M059J (cell line): ENCODE measurements around the gene CENPVL2. TPM values are rescaled to one million over a fixed set of nuclear protein-coding genes. Genes with fewer than 3 reads are reported as not detected.
A peak's percentile ranks its signal among the peaks of the same experiment; 100 is the strongest.
"Not testable (repeated sequence)": the region's sequence is repeated elsewhere in the genome, so short reads cannot be mapped to it uniquely, and the experiment has no call there.

Experiments used
- DNase-seq: peaks from one replicate; pipeline ENCODE4 v3.0.0-alpha.2; 2012; ENCODE audit warnings: low read depth
- total RNA-seq: library from RNA; depleted of rRNA; stranded (reverse); fragments of >200 nt; shearing (Covaris generic); gene quantifications from 2 replicates; pipeline ENCODE4 v1.2.3, GENCODE V29; 2014; rRNA removed

Gene CENPVL2
- not detected in 2 replicates for total RNA-seq

DNA sequence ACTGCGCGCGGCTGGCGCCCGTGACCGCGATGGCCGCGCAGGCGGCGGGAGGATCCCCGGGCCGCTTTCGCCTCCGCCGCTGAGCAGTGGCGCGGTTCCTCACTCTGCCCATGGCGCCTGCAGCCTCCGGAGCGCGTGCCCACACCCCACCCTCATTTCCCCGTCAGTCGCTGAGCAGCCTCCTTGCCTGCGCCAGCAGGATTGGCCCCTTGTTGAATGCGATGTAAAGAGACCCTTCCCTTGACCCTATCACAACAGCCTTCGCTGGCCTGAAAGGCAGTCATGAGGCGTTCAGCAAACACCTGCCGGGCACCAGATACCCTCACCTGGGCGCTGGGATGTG lies at the start of gene CENPVL2:
TSS of gene CENPVL2 (minus strand) at position 112 of the 343 bp plus-strand sequence. CDS start at position 112, 0 bp downstream.
- not testable (repeated sequence) for DNase-seq

DNA sequence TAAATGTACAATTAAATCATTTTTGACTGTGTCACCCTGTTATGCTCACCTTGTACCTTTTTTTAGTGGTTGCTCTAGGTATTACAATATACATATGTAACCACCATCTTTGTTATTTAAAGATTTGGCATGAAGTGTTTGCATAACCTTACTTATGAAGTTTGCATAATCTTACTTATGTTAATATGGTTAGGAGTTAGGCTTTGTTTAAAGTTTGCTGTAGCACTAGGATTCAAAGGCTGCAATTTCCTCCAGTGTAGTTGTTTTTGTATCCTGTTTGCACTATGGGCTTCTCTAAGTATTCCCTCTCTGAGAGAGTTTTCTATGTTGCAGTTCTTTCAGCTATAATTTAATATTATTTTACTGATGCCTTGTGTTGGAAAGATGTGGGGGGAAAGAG lies 45.6 kb upstream of the CENPVL2 start:
- DNase-seq: no peak

DNA sequence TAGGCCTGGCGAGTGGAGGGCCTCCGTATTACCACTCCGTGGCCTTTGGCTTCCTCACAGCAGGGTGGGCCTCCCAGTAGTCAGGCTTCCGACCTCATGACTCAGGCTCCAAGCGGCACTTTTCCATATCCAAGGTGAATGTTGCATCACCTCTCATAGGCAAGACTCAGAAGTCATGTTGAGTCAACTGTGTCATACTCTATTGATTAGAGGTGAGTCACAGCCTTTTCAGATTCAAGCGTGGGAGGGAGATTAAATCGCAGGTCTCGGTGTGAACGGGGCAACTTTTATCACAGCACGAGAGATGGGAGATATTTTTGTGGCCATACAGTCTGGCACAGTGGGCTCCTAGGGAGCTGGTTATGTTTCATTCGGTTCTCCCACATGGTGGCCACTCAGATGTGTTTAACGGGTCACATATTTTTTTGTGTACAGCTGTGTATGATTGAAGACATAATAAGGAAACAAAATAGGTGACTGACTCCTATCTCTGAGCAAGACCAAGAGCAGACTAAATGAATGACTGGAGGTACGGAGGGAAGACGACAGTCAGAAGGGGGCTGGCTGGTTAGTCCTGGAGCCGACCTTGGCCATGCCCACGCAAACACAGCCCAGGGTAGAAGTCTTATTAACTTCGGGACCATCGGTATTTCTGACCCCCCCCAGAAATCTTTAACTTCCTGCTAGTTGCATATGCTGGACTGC lies 30.5 kb upstream of the CENPVL2 start:
- DNase-seq: not testable (repeated sequence)

DNA sequence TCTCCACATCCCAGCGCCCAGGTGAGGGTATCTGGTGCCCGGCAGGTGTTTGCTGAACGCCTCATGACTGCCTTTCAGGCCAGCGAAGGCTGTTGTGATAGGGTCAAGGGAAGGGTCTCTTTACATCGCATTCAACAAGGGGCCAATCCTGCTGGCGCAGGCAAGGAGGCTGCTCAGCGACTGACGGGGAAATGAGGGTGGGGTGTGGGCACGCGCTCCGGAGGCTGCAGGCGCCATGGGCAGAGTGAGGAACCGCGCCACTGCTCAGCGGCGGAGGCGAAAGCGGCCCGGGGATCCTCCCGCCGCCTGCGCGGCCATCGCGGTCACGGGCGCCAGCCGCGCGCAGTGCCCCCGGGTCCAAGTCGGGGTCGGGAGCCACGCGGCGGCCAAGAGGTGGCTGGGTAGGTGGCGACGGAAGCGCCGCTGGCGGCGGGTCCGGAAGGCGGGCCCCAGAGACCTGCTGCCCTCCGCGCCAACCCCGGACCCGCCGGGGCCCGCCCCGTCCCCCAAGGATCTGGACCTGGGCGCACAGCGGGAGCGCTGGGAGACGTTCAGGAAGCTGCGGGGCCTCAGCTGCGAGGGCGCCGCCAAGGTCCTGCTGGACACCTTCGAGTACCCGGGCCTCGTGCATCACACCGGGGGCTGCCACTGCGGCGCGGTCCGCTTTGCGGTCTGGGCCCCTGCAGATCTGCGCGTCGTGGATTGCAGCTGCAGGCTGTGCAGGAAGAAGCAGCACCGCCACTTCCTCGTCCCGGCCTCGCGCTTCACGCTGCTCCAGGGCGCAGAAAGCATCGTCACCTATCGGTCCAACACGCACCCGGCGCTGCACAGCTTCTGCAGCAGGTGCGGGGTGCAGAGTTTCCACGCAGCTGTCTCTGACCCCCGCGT lies 27.9 kb upstream of the CENPVL2 start, which contains the start of gene CENPVL1:
TSS of gene CENPVL1 (plus strand) at position 236 of the 888 bp plus-strand sequence. CDS start at position 236, 0 bp downstream.
- DNase-seq: not testable (repeated sequence)

DNA sequence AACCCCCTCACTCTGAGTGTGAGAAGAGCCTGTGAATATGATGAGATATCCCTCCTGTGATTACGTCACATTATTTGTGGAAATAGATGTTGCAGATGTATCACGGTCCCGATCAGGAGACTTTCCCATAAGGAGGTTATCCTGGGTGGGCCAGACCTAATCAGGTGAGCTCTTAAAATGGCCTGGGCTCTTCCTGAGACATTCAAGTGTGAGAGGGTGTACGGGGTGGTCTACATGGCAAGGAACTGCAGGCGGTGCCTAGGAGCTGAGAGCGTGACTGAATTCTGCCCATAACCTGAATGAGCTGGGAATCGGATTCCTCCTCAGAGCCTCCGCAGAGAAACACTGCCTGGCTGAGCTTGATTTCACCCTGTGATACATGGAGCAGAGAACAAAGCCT lies 14.8 kb upstream of the CENPVL2 start:
- DNase-seq: no peak

DNA sequence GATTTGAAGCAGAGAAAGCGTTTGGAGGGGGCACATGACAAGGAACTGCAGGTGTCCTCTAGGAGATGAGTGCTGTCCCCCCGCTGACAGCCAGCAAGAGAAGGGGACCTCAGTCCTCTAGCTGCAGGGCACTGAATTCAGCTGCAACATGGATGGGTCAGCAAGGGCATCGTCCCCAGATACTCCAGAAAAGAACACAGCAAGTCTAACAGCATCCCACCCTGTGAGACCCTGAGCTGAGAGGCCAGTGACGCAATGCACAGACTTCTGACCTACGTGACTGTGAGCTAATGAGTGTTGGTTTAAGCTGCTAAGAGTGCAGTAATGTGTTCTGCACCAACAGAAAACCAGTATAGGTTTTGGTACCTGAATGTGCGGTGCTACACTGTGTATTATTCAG lies 11.6 kb upstream of the CENPVL2 start:
- no peak for DNase-seq

DNA sequence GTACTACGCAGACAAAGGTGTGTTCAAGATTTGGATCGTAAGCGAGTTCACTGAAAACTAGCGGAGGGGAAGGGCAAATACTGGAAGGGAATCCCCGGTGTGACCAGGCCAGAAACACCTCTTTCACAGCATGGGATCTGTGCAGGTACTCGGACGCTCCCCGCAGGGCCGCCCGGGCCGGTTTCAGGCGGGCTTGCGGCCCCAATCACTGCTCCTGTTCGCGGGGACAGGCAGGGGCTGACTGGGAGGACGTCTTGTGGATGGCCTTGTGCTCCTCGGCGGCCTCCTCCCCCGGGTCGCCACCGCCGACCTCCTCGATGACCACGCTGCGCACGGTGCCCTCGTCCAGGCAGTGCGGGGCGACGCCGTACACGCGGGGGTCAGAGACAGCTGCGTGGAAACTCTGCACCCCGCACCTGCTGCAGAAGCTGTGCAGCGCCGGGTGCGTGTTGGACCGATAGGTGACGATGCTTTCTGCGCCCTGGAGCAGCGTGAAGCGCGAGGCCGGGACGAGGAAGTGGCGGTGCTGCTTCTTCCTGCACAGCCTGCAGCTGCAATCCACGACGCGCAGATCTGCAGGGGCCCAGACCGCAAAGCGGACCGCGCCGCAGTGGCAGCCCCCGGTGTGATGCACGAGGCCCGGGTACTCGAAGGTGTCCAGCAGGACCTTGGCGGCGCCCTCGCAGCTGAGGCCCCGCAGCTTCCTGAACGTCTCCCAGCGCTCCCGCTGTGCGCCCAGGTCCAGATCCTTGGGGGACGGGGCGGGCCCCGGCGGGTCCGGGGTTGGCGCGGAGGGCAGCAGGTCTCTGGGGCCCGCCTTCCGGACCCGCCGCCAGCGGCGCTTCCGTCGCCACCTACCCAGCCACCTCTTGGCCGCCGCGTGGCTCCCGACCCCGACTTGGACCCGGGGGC lies 567 bp downstream of the CENPVL2 start:
- DNase-seq: not testable (repeated sequence)

DNA sequence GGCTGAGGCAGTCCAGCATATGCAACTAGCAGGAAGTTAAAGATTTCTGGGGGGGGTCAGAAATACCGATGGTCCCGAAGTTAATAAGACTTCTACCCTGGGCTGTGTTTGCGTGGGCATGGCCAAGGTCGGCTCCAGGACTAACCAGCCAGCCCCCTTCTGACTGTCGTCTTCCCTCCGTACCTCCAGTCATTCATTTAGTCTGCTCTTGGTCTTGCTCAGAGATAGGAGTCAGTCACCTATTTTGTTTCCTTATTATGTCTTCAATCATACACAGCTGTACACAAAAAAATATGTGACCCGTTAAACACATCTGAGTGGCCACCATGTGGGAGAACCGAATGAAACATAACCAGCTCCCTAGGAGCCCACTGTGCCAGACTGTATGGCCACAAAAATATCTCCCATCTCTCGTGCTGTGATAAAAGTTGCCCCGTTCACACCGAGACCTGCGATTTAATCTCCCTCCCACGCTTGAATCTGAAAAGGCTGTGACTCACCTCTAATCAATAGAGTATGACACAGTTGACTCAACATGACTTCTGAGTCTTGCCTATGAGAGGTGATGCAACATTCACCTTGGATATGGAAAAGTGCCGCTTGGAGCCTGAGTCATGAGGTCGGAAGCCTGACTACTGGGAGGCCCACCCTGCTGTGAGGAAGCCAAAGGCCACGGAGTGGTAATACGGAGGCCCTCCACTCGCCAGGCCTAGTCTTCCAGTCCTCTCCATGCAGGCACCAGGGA lies 2.8 kb downstream of the CENPVL2 start:
- not testable (repeated sequence) for DNase-seq

DNA sequence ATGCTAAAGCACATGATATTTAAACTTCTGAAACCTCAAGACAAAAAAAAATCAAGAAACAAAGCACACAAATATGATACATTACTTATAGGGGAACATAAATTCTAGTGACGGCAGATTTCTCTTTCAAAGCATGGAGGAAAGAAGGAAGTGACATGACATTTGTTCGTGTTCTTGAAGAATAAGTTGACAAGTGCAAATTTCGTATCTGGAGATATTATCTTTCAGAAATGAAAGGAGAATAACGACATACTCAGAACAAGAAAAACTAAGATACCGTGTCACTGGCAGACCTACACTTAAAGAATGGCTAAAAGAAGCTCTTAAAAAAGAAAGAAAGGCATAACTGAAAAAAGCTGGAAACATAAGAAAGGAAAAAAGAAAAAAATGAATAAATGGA lies 16.6 kb downstream of the CENPVL2 start:
- DNase-seq: no peak

DNA sequence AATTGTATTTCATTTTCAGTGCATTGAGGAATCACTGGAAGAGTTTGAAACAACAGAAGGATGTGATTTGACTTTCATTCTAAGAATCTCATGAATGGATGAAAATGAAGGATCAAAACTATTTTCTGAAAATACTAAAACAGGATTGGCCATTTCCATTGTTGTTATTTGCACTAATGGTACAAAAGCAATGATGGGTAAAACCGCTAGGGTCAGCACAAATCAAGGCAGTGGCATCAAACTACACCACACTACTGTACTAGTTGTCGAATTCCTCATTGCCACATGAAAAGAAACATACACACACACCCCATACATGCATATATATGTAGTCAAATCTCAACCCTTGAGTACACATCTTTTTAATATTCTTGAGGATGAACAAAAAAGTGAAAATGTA lies 39.3 kb downstream of the CENPVL2 start:
- DNase-seq: no peak

DNA sequence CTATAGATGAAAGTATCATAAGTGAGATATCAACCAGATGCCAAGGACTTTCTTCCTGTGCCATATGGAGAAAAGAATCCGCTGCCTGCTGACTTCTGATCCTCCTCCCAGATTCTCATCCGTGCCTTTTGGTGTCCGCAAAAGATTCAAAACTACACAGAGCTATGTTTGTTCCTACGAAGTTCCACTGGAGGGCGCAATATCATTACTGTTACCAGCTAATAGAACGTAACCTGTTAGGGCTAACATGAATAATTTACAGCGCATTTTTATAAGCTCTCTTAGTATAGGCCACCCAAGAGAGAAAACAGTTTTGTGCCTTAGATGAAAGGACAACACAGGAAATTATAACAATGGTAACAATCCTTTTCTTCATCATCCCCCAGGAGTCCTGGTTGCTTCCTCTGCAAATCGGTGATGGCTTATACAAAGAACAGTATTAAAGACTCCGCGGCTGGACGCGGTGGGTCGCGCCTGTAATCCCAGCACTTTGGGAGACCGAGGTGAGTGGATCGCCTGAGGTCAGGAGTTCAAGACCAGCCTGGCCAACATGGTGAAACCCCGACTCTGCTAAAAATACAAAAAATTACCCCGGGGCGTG lies 41.1 kb downstream of the CENPVL2 start:
- DNase-seq: peak; percentile 44

DNA sequence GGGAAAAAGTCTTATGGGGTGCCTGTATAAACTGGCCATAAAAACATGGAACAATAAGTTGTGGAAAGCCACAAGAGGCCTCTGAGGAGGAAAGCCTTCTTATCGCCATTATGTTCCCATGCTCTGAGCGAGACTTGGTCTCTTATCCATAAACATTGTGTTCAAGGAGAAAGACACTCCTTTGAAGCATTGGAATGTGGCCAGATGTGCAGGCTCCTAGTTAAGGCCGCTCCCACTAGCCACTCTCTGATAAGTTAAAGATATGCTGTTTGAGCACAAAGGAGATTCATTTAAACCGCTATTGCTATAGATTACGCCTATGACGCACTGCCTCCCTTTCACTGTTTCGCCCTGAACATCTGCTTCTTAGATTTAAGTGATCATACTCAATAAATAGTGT lies 46.1 kb downstream of the CENPVL2 start:
- not testable (repeated sequence) for DNase-seq

Other genes starting within 250 kb of the CENPVL2 start
- 3.6 and 4.1 TPM in 2 replicates for gene NUDT11, start 186.2 kb downstream of the CENPVL2 start, total RNA-seq
- not detected in 2 replicates for gene CENPVL3, start 63.9 kb downstream of the CENPVL2 start, total RNA-seq
- not detected in 2 replicates for gene CENPVL1, start 27.7 kb upstream of the CENPVL2 start, total RNA-seq
- gene GSPT2, start 60.6 kb upstream of the CENPVL2 start, total RNA-seq: 8.3 and 8.8 TPM in 2 replicates
- 387 and 524 TPM in 2 replicates for gene MAGED1, start 210.8 kb upstream of the CENPVL2 start, total RNA-seq